ENCODE measurements around the gene WDR70. TPM values are rescaled to one million over a fixed set of nuclear protein-coding genes. Genes with fewer than 3 reads are reported as not detected.

The WDR70 gene
- total and polyA plus RNA-seq, 9 donors, result 20.9 to 36.5 (median 31.4) TPM

GRCh38 chr5:37549411-37549810 is 170.3 kb downstream of the WDR70 start:
- intact Hi-C loops (cut with DNase I), result no loop called here
- no peak for TF ChIP-seq CTCF (IDR thresholded peaks at IDR 0.05)
- no peak for TF ChIP-seq POLR2A (IDR thresholded peaks at IDR 0.05)
- no peak for TF ChIP-seq EP300 (IDR thresholded peaks at IDR 0.05)
- H3K4me1 ChIP-seq (ENCODE audit: insufficient read depth), result peaks cover 6% of the 10 kb centered on the region
- no peaks in the 10 kb centered on the region for H3K36me3 ChIP-seq
- H3K4me3 ChIP-seq, result no peak overlapping the region
- H3K27me3 ChIP-seq, result no peaks in the 10 kb centered on the region
- no peak overlapping the region for H3K27ac ChIP-seq
- DNase-seq, result no peak
- no peaks in the 10 kb centered on the region for H3K9me3 ChIP-seq

GRCh38 chr5:37552161-37552560 is 173.0 kb downstream of the WDR70 start:
- TF ChIP-seq POLR2A (IDR thresholded peaks at IDR 0.05) (no peak), EP300 (IDR thresholded peaks at IDR 0.05) (no peak), CTCF (IDR thresholded peaks at IDR 0.05) (no peak)
- H3K27ac ChIP-seq, result no peak overlapping the region
- peaks cover 6% of the 10 kb centered on the region for H3K4me1 ChIP-seq (ENCODE audit: insufficient read depth)
- DNase-seq, result no peak
- intact Hi-C loops (cut with DNase I), result no loop called here
- H3K9me3 ChIP-seq, result no peaks in the 10 kb centered on the region
- no peak overlapping the region for H3K4me3 ChIP-seq
- 42 to 51% (median 51%) methylated on average over 3 of the region's 3 CpGs for WGBS, 3 donors
- H3K27me3 ChIP-seq, result no peaks in the 10 kb centered on the region
- no peaks in the 10 kb centered on the region for H3K36me3 ChIP-seq

- H3K27ac ChIP-seq, result no peak overlapping the region
- intact Hi-C loops (cut with DNase I), result no loop called here
These were observed 173.9 kb downstream of the WDR70 start for GRCh38 chr5:37552770-37553719.

More at GRCh38 chr5:37552770-37553719, 173.9 kb downstream of the WDR70 start:
- Histone ChIP-seq H3K4me3 (no peak overlapping the region), H3K4me1 (ENCODE audit: insufficient read depth) (peaks cover 6% of the 10 kb centered on the region), H3K27me3 (no peaks in the 10 kb centered on the region), H3K9me3 (no peaks in the 10 kb centered on the region), H3K36me3 (no peaks in the 10 kb centered on the region)
- no peak for DNase-seq
- TF ChIP-seq POLR2A (IDR thresholded peaks at IDR 0.05), result no peak
- TF ChIP-seq EP300 (IDR thresholded peaks at IDR 0.05), result no peak
- no peak for TF ChIP-seq CTCF (IDR thresholded peaks at IDR 0.05)
- 28 to 37% (median 33%) methylated on average over 9 of the region's 9 CpGs for WGBS, 3 donors

Data from ovary (tissue), 9 donors.